Head of caudate nucleus (tissue), 42 donors: ENCODE results near the gene THRA.
"Not testable (repeated sequence)": the region's sequence is repeated elsewhere in the genome, so short reads cannot be mapped to it uniquely, and the experiment has no call there.

ENCODE experiments used
- DNase-seq, 42 donors: peaks; one replicate each; pipeline versions ENCODE4 v3.0.0 to v3.0.0-alpha.2; 2020 to 2021; ENCODE audit warnings: mixed read lengths in 7 of 42
- intact Hi-C: fragments of 100-400 bp; cut with DNase I; formaldehyde crosslinking; loops from one replicate; pipeline ENCODE4 v1.15.0; 2022

Gene THRA

DNA sequence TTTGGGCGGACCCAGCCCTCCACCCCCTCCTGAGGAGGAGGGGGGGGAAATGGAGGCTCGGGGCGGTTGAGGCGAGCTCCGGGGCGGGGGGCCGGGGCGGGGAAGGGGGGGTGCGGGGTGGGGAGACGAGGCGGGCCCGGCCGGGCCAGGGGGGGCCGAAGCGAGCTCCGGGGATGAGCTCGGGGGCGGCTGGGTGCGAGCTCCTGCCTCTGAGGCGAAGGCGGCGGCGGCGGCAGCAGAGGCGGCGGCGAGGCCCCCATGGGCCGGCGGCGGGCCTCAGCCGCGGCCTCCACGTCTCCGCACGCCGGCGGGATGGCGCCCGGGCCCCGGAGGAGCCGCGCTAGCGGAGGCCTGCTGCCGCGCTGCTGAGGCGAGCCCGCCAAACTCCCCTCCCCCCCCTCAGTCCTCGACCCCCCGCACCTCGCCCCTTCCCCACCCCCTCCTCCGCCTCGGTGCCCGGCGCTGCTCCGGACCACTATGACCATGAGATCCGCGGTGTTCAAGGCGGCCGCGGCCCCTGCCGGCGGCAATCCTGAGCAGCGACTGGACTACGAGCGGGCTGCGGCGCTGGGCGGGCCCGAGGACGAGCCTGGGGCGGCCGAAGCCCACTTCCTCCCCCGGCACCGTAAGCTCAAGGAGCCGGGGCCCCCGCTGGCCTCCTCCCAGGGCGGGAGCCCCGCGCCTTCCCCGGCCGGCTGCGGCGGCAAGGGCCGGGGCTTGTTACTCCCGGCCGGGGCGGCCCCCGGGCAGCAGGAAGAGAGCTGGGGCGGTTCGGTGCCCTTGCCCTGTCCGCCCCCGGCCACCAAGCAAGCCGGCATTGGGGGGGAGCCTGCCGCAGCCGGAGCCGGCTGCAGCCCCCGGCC is 59.6 kb downstream of the THRA start:
- intact Hi-C loops, result no loop called here

DNA sequence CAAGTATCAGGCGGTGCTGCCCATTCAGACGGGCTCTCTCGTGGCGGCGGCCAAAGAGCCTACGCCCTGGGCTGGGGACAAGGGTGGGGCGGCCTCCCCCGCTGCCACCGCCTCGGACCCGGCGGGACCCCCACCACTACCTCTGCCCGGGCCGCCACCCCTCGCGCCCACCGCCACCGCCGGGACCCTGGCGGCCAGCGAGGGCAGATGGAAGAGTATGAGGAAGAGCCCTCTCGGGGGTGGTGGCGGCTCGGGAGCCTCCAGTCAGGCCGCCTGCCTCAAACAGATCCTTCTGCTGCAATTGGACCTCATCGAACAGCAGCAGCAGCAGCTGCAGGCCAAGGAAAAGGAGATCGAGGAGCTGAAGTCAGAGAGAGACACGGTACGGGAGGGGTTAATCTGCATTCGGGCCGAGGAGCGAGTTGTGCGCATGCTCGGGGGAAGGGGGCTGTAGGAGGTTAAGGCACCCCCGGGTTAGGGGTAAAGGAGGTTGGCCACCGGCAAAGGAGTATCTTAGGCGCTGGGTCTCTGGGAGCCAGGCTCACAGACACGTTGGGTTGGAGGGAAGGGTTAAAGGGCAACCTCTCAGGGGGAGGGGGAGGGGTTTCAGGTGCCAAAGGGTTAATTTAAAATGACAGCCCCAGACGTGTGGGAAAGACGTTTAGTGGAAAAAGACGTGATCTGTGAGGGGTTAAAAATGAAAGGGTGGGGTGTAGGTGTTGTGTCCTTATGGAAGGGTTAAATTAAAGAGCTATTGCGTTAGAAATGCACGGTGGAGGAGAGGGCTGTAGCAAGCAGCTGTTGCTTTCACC is 60.4 kb downstream of the THRA start:
- intact Hi-C loops, result no loop called here
- peak in 37 of 42 donors; percentile 36 to 81 (median 64) for DNase-seq

More for the DNA sequence above, 59.6 kb downstream of the THRA start:
- peak in 36 of 42 donors; percentile 28 to 86 (median 65) for DNase-seq

DNA sequence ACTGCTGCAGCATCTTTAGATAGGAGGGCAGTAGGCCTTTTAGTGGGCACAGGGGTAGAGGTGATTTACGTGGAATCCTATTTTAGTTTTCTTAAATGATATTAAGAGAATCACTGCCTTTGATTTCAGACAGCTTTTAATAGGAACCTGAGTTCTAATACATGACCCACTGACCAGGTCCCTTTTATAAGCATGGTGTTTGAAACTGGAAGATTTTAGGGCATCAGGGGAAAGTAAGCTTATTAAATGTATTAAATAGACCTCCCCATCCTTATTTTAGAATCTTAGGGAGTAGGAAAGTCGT is 61.0 kb downstream of the THRA start:
- no peak for DNase-seq
- intact Hi-C loops, result no loop called here

DNA sequence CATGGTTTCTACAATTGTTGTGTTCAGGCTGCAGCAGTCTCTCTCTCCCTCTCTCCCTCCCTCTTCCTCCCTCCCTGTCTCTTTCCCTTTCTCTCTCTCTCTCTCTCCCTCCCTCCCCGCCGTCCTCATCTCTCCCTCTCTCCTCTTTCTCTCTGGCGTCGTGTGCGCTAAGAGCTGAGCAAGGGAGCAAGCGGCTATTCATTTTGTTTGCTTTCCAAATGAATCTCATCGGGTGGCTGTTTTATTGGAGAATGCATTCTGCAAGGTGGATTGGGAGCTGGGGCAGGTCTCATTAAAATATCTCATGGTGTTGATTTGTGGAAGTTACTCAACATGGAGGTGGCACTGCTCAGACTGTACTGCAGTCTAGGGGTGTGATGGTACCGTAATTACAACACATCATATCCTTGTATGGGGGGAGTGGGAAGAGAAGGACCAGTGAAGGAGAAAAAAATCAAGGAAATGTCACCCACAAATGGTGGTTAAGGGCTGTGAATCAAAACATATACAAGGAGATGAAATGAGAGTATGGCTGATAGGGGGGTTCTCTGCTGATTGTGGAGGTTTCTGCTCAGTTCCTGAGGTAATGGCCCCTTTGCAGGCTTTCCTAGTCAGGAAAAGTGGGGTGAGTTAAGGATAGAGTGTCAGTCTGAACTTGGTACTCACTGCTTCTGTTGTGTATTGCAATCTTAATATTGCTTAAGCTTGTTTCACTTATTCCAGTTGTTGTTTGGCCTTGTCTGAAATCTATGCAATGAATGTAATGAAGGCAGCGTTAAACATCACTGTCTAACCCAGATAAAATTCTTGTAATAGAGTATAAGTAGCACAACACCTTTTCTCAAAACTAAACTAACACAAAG is 61.7 kb downstream of the THRA start:
- peak in 17 of 42 donors; percentile 20 to 65 (median 40) for DNase-seq

DNA sequence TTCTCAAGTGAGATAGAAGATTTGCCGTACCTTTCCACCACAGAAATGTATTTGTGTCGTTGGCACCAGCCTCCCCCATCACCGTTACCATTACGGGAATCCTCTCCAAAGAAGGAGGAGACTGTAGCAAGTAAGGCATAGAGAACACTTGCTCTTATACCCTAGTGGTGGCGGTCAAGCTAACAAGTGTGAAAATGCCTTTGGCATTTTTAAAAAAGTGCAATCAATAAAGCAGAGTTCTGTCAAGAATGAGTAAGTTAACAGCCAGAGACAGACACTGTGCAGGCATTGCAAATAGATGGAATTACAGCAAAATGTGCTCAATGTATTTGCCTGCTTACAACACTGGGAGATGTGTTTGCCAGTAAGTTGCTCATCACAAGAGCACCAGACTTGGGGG is 66.7 kb downstream of the THRA start:
- DNase-seq, result no peak
- intact Hi-C loops, result no loop called here

More for the DNA sequence above, 61.7 kb downstream of the THRA start:
- intact Hi-C loops, result no loop called here

DNA sequence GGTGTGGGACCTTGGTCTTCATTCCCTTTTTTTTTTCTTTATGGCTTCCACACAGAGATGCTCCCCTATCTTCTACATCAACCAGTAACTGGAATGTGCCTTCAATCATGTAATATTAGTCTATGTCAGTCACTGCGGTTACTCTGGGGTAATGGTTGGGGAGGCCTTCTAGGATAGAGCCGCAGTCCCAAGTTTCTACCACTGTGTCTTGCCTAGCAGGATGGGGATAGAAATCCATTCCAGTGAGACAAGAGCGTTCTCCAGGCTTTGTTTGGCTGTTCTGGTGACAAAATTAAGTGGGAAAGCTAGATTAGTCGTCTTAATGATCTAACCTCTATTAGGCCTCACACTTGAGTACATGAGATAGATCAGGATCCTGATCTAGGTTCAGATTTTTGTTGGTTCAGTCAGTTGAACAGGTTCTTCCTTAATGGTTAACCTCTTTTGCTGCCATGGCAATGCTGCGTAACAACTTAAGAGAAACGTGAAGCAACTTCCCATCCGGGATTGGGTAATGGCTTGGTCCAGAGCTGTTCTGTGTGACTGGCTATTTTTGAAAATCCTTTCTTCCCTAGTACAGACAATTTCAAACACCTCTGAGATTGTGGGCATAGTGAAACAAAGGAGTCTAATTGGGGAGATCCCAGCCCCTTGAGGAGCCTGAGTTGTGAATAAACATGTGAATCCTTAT is 67.7 kb downstream of the THRA start:
- peak in 5 of 42 donors; percentile 22 to 46 (median 37) for DNase-seq
- intact Hi-C loops, result no loop called here

DNA sequence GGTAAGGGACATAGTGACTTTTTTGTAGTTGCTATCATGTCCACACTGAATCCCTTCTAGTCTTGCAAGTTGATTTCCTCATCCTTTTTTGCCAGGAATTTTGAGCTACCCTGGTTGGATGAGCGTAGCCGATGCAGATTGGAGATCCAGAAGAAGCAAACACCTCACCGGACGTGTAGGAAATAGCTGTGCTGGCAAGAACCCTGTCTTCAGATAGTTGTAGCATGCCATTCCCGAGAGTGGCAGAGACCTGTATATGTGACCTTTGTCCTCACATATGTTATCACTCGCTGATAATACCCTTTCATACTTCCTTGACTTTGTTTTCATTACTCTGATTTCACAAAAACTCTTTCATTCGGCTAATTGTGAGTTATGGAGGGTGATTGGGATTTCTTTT is 71.4 kb downstream of the THRA start:
- DNase-seq, result no peak
- intact Hi-C loops, result no loop called here

DNA sequence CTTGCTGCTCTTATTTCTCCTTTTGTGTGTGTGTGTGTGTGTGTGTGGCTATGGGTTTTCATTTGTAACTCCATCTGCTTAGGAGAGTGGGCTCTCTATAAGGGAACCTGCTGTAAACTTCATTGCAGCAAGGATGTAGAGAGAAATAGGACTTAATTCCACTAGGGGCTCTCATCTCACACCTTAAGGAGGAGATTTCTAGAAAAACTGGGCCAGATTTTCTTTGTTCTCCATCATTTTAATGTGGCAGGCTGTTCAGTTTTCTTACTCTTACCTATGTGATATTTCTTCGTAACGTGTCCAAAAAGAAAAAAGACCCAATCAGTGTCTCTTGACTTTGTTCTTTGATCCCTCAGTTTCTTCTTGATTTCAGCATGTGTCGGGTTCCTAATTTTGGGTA is 73.1 kb downstream of the THRA start:
- DNase-seq, result no peak
- intact Hi-C loops, result no loop called here

DNA sequence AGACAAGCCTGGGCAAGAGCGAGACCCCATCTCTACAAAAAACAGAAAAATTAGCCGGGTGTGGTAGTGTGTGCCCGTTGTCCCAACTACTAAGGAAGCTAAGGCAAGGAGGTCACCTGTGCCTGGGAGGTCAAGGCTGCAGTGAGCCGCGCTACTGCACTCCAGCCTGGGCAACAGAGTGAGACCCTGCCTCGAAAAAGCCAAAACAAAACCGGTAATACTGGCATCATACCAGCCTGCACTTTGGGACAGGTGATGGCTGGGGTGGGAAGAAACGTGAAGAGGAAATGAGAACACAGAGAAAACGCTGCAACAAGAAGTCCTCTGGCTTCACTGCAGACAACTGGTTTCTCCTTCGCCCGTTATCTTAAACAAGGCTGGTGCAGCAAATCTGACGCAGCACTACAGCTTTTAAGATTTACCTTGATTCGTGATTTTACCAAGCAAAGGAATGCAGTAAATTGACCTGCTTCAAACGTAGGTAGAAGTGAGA is 76.8 kb downstream of the THRA start:
- DNase-seq, result peak in 14 of 42 donors; percentile 6 to 46 (median 22)
- intact Hi-C loops, result loop anchor here (1.0 kb wide), 1 partner anchor 18 kb away; the partner anchor contains the start of gene MSL1

DNA sequence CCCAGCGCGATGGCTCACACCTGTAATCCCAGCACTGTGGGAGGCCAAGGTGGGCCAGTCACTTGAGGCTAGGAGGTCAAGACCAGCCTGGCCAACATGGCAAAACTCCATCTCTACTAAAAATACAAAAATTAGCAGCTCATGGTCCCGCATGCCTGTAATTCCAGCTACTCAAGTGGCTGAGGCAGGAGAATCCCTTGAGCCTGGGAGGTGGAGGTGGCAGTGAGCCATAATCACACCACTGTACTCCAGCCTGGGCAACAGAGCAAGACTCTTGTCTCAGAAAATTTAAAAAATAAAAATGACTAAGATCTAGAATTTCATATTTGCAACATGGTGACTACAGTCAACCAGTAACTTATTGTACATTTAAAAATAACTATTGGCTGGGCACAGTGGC is 80.4 kb downstream of the THRA start:
- DNase-seq, intact Hi-C loops: not testable (repeated sequence)
